AG09309 (cell line): ENCODE results near the gene C16orf90.
"Not testable (repeated sequence)": the region's sequence is repeated elsewhere in the genome, so short reads cannot be mapped to it uniquely, and the experiment has no call there.

Experiments used
- DNase-seq: peaks from one replicate; pipeline ENCODE4 v3.0.0-alpha.2; 2010; ENCODE audit warnings: low read depth
- H3K4me3 ChIP-seq: 2 replicates; pipeline ENCODE4 v1.5.1; 2011; ENCODE audit warnings: mild to moderate bottlenecking, low read depth, low read length, moderate library complexity; ENCODE audit not compliant: control insufficient read depth
- CTCF ChIP-seq: IDR thresholded peaks from 2 replicates; pipeline ENCODE4 v1.5.1; 2011; ENCODE audit warnings: mild to moderate bottlenecking, low read depth, low read length, inconsistent platforms; ENCODE audit not compliant: insufficient read depth, control insufficient read depth; ENCODE audit errors: missing control alignments

Gene C16orf90

GRCh38 chr16:3474136-3474779, 21.0 kb downstream of the C16orf90 start:
- H3K4me3 ChIP-seq, result no peak overlapping the region
- no peak for DNase-seq
- no peak for TF ChIP-seq CTCF

- not testable (repeated sequence) for DNase-seq, H3K4me3 ChIP-seq
Measured at GRCh38 chr16:3473596-3473943, 21.7 kb downstream of the C16orf90 start.

DNA sequence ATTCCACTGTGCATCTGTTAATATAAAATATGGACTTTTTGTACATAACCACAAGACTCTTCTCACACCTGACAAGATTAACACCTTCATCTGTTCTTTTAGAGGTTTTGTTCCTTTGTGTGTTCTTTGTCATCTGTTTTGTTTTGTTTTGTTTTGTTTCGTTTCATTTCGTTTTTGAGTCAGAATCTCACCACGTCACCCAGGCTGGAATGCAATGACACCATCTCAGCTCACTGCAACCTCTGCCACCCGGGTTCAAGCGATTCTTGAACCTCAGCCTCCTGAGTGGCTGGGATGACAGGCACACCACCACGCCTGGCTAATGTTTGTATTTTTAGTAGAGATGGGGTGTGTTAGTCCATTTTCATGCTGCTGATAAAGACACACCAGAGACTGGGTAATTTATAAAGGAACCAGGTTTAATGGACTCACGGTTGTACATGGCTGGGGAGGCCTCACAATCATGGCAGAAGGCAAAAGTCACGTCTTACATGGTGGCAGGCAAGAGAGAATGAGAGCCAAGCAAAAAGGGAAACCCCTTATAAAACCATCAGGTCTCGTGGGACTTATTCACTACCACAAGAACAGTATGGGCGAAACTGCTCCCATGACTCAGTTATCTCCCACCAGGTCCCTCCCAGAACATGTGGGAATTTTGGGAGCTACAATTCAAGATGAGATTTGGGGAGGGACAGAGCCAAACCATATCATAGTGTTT, 22.3 kb downstream of the C16orf90 start:
- no peak overlapping the region for H3K4me3 ChIP-seq
- DNase-seq, result no peak
- TF ChIP-seq CTCF, result no peak

- no peak for DNase-seq
- no peak overlapping the region for H3K4me3 ChIP-seq
- no peak for TF ChIP-seq CTCF
Measured at GRCh38 chr16:3471518-3472176, 23.6 kb downstream of the C16orf90 start.

DNA sequence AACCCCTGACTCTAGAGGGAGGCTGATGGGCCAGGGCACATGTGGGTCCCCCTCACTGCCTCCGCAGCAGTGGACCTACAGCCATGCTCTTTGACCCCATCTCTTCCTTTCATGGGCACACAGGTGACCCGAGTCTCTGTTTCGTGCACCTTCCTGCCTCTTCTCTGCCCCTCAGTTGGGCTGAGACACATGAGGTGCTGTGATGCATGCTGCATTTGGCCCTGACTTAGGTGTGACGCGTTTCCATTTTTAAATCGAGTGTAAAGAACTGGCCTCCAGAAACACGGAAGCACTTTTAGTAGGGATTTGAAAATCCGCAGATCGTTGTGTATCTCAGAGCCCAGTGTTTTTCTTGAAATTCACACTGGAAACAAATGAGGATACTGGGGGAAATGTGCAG, 24.6 kb downstream of the C16orf90 start:
- TF ChIP-seq CTCF, result no peak
- no peak for DNase-seq
- no peak overlapping the region for H3K4me3 ChIP-seq

- no peak for TF ChIP-seq CTCF
- no peak for DNase-seq
- no peak overlapping the region for H3K4me3 ChIP-seq
Measured at GRCh38 chr16:3469736-3470135, 25.6 kb downstream of the C16orf90 start.

DNA sequence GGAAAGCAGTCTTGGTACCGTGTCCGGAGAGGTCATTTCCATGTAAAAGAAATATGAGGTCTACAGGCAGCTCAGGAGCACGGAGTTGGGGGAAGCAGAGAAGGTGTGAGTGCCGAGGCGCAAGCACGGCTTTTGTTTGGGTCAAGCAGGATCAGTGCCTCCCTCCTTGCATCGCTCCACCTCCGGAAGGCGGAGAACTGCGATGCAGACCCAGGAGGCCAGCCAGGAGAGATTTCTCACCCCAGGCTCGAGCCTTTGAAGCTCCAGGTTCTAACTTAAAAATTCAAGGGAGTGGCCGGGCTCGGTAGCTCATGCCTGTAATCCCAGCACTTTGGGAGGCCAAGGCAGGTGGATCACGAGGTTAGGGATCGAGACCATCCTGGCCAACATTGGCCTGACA, 26.8 kb downstream of the C16orf90 start:
- no peak for DNase-seq
- no peak for TF ChIP-seq CTCF
- H3K4me3 ChIP-seq, result no peak overlapping the region
